AG08396 (cell line): ENCODE measurements around the gene TMEM9.

ENCODE experiments used
- DNase-seq: peaks from one replicate; pipeline ENCODE4 v3.0.0; 2012; ENCODE audit warnings: low spot score, mixed read lengths

The TMEM9 gene

GRCh38 chr1:201144701-201145100, 9.6 kb downstream of the TMEM9 start:
- DNase-seq = no peak

- DNase-seq = no peak
Observed at GRCh38 chr1:201143726-201144635, 10.3 kb downstream of the TMEM9 start.

GRCh38 chr1:201142849-201143725, 11.2 kb downstream of the TMEM9 start:
- DNase-seq = no peak

- no peak for DNase-seq
Observed at GRCh38 chr1:201142011-201142848, 12.0 kb downstream of the TMEM9 start.

- DNase-seq = no peak
Observed at GRCh38 chr1:201141418-201141817, 12.9 kb downstream of the TMEM9 start.

GRCh38 chr1:201140941-201141260, 13.4 kb downstream of the TMEM9 start:
- no peak for DNase-seq

- DNase-seq = no peak
Observed at GRCh38 chr1:201140235-201140940, 13.9 kb downstream of the TMEM9 start.

GRCh38 chr1:201139756-201140155, 14.5 kb downstream of the TMEM9 start:
- no peak for DNase-seq

- DNase-seq = no peak
Observed at GRCh38 chr1:201139306-201139705, 15.0 kb downstream of the TMEM9 start.

- DNase-seq = no peak
Observed at GRCh38 chr1:201138311-201138840, 15.9 kb downstream of the TMEM9 start.

- peak; percentile 84 for DNase-seq
Observed at GRCh38 chr1:201137579-201138310, 16.5 kb downstream of the TMEM9 start.

GRCh38 chr1:201137024-201137392, 17.3 kb downstream of the TMEM9 start:
- DNase-seq = no peak

GRCh38 chr1:201136355-201137023, 17.8 kb downstream of the TMEM9 start:
- DNase-seq = no peak

GRCh38 chr1:201134405-201134804, 19.9 kb downstream of the TMEM9 start:
- DNase-seq = no peak

GRCh38 chr1:201131398-201131797, 22.9 kb downstream of the TMEM9 start:
- DNase-seq = no peak

- no peak for DNase-seq
Observed at GRCh38 chr1:201128962-201129361, 25.3 kb downstream of the TMEM9 start.

GRCh38 chr1:201128476-201128875, 25.8 kb downstream of the TMEM9 start:
- no peak for DNase-seq

- peak; percentile 42 for DNase-seq
Observed at GRCh38 chr1:201127755-201128455, 26.4 kb downstream of the TMEM9 start.
